GM19455 (cell line): Measurements from ENCODE around the gene NRG3.

Experiments
- ATAC-seq: cut with Tn5 transposase; IDR thresholded peaks from one replicate; pipeline ENCODE4 v1.9.1; 2021; ENCODE audit not compliant: unreplicated experiment

The NRG3 gene

DNA sequence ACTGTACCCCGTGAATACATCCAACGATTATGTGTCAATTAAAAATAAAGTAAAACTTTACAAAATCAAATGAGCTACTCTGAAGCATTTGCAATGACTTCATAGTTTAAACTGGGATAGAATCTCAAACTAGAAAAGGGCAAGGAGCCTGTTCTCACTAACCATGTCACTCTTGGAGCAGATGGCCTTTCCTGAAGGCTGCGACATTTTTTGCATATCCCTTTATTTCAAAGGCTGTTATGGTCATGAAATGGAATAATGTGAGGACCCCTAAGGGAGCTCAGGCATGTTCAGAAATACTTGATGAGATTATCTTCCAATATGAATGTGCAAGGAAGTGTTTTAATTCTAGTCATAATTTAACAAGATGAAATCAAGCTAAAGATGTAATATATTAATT is 679.4 kb downstream of the NRG3 start:
- no peak for ATAC-seq

DNA sequence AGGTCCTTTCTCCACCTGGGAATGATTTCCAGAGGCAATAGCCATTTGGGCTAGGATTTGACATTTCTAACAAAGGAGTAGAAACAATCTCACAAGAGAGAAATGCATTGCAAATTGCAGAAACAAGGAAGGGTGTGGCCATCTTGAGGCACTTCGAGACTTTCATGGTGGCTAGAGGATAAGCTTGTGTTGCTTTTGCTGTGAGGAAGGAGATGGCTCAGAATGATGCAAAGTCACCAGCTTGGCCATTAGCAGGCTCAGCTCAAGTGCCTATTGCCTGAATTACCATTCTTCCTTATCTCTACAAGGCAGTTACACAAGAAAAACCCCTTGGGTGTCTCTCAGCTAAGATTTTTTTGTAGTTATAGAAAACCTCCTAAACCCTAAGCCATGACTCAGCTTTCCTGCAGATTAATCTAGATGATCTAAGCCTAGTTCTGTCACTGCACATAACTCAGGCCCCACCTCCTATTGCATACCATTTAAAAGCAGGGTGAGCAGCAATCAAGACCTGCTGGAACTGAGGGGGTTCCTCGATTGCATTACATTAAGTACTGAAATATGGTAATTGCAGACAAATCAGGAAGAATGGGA is 683.1 kb downstream of the NRG3 start:
- no peak for ATAC-seq

DNA sequence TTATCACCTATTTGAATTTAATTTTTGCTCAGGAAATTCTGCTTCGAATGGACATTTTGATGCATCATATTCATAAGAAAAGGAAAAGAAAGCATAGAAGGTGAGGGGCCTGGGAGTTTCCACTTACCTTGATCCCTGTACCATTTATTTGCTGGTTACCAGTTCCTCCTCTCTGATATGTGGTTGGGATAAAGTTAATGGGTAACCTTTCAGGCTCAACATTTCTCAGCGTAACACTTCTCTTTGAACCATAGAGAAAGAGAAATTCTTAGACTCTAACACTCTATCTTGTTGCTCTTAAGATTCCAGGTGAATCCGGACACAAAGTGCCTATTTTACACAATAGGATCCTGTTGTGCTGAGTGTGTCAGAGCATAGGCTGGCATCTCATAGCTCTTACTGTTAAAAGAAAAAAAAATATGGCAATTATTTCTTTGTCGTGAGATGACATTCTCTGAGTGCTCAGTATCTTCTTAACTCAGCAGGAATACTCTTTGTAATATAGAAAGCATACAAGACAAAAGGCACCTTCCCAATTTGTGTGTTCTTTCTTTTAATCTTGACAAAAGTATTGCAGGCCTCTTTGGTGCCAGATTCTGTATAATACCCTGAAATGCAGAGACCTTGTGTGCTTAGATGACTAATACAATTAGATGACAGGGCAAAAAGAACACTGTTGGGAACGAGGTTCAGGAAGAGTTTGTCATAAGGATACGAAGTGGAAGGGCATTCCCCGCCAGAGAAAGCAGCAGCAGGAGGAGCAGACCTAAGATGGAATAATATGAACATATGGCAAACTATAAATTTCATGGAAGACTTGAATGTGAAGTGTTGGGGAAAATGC is 689.6 kb downstream of the NRG3 start:
- no peak for ATAC-seq

DNA sequence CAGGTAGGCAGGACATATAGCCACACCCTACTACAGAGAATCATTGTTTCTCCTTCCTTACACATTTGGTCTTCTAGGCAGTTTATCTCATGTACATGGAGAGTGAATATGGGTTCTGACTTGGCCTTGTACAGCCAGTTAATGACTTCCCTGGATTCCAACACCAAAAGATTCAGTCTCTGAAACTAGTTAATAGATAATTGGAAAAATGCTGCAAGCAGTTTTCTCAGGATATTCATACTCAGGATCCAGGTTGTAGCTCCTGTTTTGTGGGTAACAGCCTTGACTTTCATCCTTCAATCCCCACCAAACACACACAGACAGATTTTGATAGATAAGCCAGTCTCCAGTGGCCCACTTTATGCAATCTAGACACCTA is 690.2 kb downstream of the NRG3 start:
- no peak for ATAC-seq

DNA sequence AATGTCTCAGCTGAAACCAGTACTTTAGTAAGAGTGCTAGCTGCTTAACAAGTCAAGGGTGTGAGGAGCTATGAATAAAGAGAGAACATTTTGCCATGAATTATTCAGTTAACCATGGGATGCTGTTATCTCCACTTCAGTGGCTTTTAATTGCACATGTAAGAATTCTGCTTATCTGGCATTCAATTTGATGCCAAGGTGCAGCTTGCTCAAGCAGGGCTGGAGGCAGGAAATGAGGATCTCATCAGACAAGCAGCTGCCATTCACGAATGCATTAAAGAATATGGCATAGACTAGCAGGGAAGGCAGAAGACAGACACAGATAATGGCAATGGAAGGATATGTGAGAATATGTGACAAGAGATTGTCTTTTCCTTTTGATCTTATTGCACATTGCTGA is 697.8 kb downstream of the NRG3 start:
- ATAC-seq = no peak

DNA sequence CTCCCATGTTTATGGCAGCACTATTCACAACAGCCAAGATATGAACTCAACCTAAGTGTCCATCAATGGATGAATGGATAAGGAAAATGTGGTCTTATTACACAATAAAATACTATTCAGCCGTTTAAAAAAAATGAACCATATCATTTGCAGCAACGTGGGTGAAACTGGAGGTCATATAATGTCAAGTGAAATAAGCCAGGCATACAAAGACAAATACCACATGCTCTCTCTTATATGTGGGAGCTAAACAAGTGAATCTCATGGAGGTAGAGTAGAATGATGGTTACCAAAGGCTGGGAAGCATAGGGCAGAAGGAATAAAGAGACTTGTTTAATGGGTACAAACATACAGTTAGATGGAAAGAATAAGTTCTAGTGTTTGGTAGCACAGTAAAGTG is 699.1 kb downstream of the NRG3 start:
- no peak for ATAC-seq

DNA sequence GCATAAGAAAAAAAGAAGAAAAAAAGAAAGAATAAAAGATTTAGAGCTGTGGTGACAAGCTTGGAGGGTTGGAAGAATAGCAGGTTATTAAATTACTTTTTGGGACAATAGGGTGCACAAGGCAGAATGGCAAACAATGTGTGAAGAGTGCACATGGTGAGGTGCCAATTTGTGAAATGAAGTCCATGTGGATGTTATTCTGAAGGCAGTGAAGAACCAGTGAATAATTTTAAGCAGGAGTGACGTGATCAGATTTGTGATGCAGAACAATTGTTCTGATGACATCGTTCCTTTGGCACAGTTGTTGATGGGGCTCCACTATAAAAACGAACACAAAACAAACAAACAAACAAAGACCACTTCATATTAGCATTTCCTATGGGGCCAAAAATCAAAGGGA is 700.3 kb downstream of the NRG3 start:
- no peak for ATAC-seq

DNA sequence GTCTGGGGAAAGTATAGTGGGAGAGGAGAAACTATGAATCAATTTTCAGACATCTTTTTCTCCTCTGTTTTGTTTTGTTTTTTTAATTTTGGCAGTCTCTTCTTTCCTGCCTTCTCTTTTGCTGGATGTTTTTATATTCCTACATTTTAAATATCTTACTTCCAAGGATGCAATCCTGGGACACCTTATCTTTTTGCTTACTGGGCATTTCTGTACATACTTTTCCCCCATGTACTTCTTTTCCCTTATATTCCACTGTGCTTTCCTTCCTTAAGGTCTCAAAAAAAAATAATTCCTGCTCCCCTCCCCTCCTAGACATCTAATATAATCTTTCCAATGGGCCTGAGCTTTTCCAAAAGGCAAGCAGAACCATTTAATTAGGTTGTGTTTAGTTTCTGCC is 701.1 kb downstream of the NRG3 start:
- ATAC-seq = no peak

DNA sequence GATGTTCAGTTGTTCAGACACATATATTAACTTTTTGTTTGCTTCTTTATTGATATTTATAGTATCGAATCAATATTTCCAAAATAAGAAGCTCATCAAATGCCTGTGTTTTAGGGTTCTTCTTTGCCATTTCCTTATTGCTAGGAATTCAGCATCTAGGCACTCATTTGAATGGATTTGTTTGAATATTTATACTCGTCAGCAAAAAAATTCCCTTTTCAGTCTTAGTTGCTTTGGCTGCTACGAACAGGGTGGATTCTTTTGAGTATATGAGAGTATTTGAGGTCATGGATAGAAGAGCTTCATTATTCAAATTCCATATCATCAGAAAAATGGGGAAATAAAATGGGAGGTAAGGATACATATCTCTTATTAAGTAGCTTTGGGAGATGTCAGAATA is 706.9 kb downstream of the NRG3 start:
- no peak for ATAC-seq

DNA sequence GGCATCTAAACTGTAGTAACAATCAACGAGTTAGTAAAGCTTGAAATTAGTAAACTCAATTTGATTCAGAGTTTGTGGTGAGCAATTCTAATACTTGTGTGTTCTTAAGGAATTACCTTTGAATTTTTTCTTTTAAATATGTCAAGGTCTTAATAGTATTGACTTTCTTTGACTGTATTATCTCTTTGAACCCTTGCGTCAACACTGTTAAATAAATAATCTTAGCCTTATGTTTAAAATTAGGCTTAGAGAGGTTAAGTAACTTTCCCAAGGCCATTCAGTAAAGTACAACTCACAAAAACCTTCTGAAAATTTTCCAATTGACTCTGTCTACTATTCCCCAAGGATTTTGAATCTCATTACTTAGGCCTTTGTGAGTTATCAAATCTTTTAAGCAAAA is 716.4 kb downstream of the NRG3 start:
- ATAC-seq = no peak

DNA sequence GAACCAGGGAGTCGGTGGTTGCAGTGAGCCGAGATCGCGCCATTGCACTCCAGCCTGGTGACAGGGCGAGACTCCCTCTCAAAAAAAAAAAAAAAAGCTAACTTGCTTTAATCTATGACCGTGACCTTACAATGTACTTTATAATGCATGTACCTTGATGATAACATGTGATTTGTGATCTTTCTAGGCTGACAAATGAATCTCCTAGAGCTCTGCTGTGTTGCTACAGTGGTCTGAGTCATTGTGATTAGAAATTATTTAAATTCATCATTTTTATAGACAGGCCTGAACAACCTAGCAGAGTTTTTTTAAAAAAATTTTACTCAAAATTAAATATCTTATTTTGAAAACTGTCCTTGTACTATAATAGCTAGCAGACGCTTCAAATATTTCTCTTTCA is 722.8 kb downstream of the NRG3 start:
- ATAC-seq = no peak

DNA sequence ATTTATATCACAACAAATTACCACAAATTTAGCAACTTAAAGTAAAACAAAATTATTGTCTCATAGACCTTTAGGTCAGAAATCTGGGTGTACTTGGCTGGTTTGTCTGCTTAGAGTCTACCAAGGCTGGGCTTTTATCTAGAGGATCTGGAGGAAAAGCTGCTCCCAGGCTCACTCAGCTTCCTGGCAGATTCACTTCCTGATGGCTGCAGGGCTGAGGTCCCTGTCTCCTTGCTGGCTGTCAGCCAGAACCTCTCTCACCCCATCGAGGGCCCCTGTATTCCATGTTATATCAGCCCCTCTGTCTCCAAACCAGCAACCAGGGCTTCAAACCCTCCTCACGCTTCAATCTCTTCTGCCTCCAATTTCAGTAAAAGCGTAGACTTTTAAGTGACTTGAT is 734.9 kb downstream of the NRG3 start:
- no peak for ATAC-seq

DNA sequence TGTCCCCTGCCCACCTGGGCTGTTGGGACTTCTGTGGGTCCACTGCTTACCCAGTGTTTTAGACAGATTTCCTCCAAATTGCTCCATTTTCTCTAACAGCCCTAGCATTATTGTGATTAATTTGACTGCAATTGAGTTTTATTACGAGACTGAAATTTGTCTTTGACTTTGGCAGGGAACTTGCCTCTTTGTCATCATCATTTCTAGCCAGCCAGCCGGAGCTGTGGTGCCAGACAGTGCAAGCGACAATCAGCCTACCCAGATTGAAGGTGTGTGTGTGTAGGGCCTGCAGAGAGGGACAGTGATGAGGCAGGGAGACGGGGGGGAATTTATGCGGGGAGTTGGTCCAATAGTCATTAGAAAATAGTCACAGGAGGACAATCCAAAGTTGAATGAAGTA is 743.0 kb downstream of the NRG3 start:
- no peak for ATAC-seq

DNA sequence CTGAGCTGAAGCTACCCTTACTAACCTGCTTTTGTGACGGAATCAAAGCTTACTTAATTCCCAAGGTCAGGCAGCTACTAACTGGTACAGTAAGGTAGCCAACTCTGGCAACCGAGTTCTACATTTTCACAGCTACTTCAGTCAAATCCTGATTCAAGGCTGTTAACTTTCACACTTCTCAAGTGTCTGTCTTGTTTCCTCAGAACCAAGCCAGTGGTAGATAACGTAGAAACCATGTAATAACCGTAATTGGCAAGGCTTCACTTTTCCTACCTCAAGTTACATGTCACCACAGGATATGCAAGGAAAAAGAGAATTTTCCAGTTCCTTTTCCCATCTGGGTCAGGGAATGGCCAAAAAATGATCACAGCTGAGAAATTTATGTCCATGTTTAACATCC is 746.7 kb downstream of the NRG3 start:
- no peak for ATAC-seq

DNA sequence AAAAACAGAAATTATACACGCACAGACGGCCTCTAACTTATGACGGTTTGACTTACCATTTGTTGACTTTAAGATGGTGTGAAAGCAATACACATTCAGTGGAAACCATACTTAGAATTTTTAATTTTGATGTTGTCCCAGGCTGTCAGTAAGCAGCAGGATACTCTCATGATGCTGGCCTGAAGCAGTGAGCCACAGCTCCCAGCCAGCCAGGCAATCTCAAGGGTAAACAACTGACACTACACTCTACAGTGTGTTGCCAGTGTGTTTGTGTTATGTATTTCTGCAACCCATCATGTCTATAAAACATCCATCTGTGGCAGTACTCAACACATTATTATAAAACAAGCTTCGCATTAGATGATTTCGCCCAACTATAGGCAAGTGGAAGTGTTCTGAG is 747.5 kb downstream of the NRG3 start:
- ATAC-seq = no peak

DNA sequence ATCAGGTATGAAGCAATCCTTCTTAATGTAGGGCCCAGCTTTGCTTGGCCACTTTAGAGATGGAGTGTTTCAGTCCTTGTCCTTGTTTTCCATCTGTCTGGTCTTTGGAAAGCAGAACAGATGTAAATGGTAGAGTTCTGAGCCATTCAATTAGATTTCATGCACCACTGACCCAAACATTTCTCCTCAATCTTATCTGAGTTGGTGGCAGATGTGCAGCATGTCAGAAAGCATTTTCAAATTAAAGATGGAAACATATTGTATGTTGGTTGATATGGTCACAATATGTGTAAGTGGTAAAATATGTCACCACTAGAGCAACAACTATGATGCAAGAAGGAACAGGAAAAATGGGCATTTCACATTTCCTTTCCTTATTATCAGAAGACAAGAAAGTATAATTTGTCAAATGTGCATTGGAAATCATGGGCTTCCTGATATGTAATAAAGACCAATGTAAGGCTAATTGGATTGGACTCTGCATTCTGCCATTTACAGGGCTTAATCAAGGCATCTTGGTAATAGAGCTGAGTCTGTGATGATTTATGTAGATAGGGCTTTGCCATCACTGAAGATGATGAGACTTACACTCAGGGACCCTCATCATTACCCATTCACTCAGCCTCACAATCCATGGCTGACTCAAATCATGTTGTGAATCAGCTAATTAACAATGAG is 750.7 kb downstream of the NRG3 start:
- ATAC-seq = no peak

DNA sequence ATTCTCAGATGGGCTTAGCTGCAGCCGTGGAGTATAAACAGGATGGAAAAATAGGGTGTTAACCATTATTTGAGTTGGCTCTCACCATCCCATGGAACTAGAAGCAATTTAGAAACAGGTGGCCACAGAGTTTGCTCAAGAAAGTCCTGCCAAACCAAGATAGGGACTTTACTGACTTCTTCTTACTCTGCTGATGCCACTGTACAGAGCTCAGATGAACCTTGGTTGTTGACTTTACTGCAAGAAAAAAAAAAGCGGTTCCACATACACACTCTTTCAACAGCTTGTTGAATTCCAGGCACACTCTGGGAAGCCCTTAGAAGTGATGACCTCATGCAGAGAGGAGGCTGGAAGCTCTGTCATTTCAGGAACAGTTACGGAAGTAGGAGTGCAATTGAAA is 753.4 kb downstream of the NRG3 start:
- ATAC-seq = no peak

DNA sequence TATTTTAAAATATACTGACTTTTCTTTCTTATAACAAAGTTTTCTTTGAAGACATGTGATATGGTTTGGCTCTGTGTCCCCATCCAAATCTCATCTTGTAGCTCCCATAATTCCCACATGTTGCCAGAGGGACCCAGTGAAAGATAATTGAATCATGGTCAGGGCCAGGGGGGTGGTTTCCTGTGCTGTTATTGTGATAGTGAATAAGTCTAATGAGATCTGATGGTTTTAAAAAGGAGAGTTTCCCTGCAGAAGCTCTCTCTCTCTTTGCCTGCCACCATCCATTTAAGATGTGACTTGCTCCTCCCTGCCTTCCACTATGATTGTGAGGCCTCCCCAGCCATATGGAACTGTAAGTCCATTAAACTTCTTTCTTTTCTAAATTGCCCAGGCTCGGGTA is 768.1 kb downstream of the NRG3 start:
- no peak for ATAC-seq

DNA sequence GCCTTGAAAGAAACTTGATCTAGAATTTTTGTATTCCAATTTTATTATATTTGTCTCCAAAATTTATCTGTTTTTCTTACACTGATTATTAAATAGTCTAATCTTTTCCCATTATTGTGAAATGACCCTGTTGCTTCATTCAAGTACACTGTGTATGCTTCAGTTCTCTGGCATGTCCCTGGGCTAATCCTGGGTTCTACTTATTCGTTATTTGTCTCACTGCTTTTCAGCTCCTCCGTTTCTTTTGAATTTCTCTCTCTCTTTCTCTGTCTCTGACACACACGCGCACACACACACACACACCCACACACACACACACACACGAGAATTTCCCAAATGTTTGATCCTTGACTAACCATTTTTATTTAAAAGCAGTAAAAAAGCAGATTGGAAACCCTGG is 768.6 kb downstream of the NRG3 start:
- no peak for ATAC-seq

DNA sequence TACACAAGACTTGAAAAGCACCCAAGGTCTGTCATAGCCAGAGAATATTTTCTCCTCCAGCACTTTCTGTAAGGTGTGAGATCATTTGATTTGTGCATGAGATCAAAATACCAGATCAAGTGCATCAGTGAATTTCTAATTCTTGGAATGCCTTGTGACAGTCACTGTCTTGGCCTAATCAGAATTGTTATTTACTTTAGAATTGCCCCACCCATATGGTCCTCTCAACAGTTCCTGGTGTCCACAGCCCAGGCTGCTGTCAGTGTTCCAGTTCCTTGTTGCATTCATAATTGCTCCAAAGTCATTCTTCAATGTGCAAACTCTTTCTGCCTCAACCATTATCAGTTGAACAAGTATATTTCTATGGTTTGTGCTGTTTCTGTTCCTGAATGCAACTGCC is 770.2 kb downstream of the NRG3 start:
- no peak for ATAC-seq

DNA sequence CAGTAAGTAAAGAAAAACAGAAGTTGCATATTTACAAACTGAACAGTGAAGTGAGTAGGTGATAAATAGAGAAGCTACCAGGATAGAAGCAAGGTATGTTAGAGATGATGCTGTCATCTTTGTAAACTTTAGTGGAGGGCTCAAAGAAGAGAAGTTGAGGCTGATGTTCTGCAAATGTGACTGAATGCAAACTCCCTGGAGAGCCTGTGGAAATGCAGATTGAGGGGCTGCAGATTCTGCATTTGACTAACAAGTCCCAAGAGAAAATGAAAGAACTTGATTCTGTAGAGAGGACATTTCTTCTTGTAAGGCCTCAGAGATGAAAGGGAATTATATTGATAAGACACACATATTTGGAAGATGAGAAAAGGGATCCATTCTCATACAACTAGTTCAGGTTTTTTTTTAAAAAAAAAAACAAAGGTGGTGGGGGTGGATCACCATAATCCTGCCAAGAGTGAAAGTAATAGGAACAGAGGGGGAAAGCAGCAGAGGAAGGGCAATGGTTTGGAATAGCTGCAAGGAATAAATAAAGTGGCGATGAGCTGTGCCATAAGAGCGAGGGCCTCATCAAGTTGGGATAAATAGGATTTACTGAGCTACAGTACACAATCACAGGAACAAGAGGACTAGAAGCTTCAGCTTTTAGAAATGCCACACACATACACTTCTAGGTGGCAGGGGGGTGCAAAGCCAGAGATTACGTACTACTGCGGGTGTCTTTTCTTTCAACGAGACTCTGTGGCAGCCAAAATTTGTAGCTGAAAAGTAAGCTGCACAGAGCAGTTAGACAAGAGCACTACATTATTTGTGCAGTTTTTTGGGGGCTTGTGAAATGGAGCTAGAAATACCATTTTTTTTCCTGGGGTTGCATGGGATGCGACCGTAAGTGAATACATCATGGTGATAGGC is 778.5 kb downstream of the NRG3 start:
- ATAC-seq = no peak
